ENCODE data around the gene DHX16. TPM values are rescaled to one million over a fixed set of nuclear protein-coding genes. Genes with fewer than 3 reads are reported as not detected.

Gene DHX16
- total RNA-seq, 1 donor from 2014 or later: 27.4 TPM

DNA sequence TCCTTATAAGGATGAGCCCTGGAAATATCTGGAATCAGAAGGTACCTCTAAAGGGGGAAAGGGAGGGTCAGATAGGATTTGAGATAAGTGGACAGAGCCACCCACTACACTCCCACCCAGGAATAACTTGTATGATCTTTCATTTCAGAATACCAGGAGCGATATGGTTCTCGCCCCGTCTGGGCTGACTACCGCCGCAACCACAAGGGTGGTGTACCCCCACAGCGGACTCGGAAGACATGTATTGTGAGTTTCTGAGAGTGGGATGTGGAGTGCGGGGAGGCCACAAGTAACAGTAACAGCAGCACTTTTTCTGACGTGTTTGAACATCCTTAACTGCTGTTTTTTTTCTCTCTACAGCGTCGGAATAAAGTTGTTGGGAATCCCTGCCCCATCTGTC lies 53.2 kb downstream of the DHX16 start:
- intact Hi-C loops (cut with DNase I): no loop called here
- no peak for ATAC-seq
- peaks cover 63% of the 10 kb centered on the region for H3K36me3 ChIP-seq
- peaks cover 11% of the 10 kb centered on the region for H3K4me1 ChIP-seq
- no peak for TF ChIP-seq CTCF (IDR thresholded peaks at IDR 0.05)
- no peaks in the 10 kb centered on the region for H3K9me3 ChIP-seq
- H3K27ac ChIP-seq: no peak overlapping the region
- no peak overlapping the region for H3K4me3 ChIP-seq
- no peak for DNase-seq
- H3K27me3 ChIP-seq: no peaks in the 10 kb centered on the region

DNA sequence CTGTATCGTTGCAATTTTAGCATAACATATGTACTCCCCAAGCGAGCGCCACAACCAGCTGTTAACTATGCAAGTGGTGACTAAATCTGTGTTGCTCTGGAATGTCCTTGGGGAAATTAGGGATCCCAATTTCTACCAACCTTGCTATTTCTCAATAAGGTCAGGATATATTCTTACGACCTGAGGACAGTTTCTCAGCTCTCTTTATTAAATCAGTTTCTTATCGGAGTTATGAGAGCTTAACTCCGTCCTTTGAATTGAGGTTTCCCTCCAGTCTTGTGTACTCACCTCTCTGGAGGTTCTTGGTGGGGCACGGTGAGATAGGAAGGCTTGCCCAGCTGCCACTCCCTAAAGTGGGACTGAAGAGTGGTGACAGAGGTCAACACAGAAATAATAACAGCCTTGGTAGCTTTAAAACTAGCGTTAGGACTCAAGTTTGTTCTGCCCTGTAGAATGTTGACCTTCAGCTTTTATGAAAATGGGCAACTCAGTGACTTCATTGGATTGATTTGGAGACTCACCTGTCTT lies 54.5 kb downstream of the DHX16 start:
- no peak for DNase-seq
- Histone ChIP-seq H3K4me1 (peaks cover 23% of the 10 kb centered on the region), H3K4me3 (peak overlapping the region; percentile 69), H3K9me3 (no peaks in the 10 kb centered on the region), H3K36me3 (peaks cover 51% of the 10 kb centered on the region), H3K27ac (peak overlapping the region; percentile 99), H3K27me3 (no peaks in the 10 kb centered on the region)
- TF ChIP-seq CTCF (IDR thresholded peaks at IDR 0.05): no peak
- intact Hi-C loops (cut with DNase I): no loop called here
- ATAC-seq: no peak

DNA sequence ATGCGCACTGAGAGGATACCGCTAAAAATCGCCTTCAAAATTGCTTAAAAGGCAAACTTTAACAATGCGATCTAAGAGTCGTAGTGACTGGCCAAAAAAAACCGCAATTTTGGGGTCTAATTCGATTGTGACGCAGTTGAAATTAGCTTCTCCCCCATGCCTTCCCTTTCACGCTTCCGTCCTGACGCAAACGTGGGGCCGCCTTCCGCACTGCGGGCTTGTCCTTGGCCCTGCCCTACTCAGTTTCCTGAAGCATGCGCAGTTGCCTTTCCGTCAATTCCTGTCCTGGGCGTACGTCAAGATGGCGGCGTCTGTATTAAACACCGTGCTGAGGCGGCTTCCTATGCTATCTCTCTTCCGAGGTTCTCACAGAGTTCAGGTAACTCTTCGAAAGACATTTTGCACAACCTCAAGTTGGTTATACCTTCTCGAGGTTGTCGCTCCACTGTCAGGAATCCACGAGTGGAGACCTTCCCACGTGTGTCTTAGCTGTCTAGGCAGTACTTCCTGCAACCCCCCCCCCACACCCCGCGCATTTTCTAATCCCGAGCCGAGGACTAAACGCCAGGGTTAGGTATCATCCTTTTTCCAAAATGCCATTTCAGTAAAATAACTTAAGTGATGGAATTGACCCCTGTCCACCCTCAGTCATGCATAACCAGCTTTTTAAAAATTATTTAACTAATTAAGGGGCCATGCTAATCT lies 55.1 kb downstream of the DHX16 start, which contains the start of gene MRPS18B:
MRPS18B (plus strand) TSS at position 276 of the 705 bp plus-strand sequence; CDS start at position 302, 26 bp downstream.
- intact Hi-C loops (cut with DNase I): no loop called here
- DNase-seq (peak; percentile 99), ATAC-seq (peak; percentile 87)
- Histone ChIP-seq H3K4me1 (peaks cover 28% of the 10 kb centered on the region), H3K27ac (peak within 1 kb of the TSS; percentile 99), H3K9me3 (no peaks in the 10 kb centered on the region), H3K27me3 (no peaks in the 10 kb centered on the region), H3K36me3 (peaks cover 46% of the 10 kb centered on the region), H3K4me3 (peak within 1 kb of the TSS; percentile 70)
- no peak for TF ChIP-seq CTCF (IDR thresholded peaks at IDR 0.05)

- H3K4me3 ChIP-seq: peak within 1 kb of the TSS; percentile 70
- no peaks in the 10 kb centered on the region for H3K9me3 ChIP-seq
- no peaks in the 10 kb centered on the region for H3K27me3 ChIP-seq
- peaks cover 34% of the 10 kb centered on the region for H3K4me1 ChIP-seq
- peak; percentile 92 for ATAC-seq
- peak within 1 kb of the TSS; percentile 99 for H3K27ac ChIP-seq
- DNase-seq: peak; percentile 98
- peaks cover 39% of the 10 kb centered on the region for H3K36me3 ChIP-seq
- no peak for TF ChIP-seq CTCF (IDR thresholded peaks at IDR 0.05)
- intact Hi-C loops (cut with DNase I): no loop called here
Measured at GRCh38 chr6:30616811-30617564, 55.8 kb downstream of the DHX16 start, which contains the start of gene PPP1R10. Gene PPP1R10, minus strand, starts transcription at chr6:30617243. Its CDS starts 7,299 bp downstream, at chr6:30609944.

GRCh38 chr6:30615958-30616810 lies 56.6 kb downstream of the DHX16 start:
- DNase-seq: no peak
- intact Hi-C loops (cut with DNase I): no loop called here

More at GRCh38 chr6:30615958-30616810, 56.6 kb downstream of the DHX16 start:
- H3K36me3 ChIP-seq: peaks cover 31% of the 10 kb centered on the region
- H3K4me3 ChIP-seq: peak overlapping the region; percentile 70
- TF ChIP-seq CTCF (IDR thresholded peaks at IDR 0.05): no peak
- peak overlapping the region; percentile 99 for H3K27ac ChIP-seq
- peaks cover 40% of the 10 kb centered on the region for H3K4me1 ChIP-seq
- H3K9me3 ChIP-seq: no peaks in the 10 kb centered on the region
- ATAC-seq: peak; percentile 1
- no peaks in the 10 kb centered on the region for H3K27me3 ChIP-seq

All from upper lobe of right lung (tissue), 1 donor.